Umbilical cord (tissue), 2 donors: ENCODE results near the gene ADORA1. TPM values are rescaled to one million over a fixed set of nuclear protein-coding genes. Genes with fewer than 3 reads are reported as not detected.
A peak's percentile ranks its signal among the peaks of the same experiment; 100 is the strongest.

Experiments
- DNase-seq: peaks from one replicate; pipeline ENCODE4 v3.0.0-alpha.2; 2015; ENCODE audit warnings: low spot score
- total RNA-seq: library from RNA; depleted of rRNA; stranded (reverse); fragments of >200 nt; gene quantifications from one replicate; pipeline ENCODE4 v1.2.3, GENCODE V29; 2014; ENCODE audit warnings: low replicate concordance; ENCODE audit not compliant: insufficient read depth

ADORA1 gene
- total RNA-seq, 1 donor from 2014 or later, result 5.8 TPM

GRCh38 chr1:203210988-203211387 lies 83.5 kb downstream of the ADORA1 start:
- DNase-seq, result no peak

GRCh38 chr1:203211812-203212211 lies 84.3 kb downstream of the ADORA1 start:
- no peak for DNase-seq

GRCh38 chr1:203213126-203213525 lies 85.6 kb downstream of the ADORA1 start:
- DNase-seq, result no peak

GRCh38 chr1:203214871-203215270 lies 87.3 kb downstream of the ADORA1 start:
- no peak for DNase-seq

- no peak for DNase-seq
Measured at GRCh38 chr1:203215573-203215972, 88.0 kb downstream of the ADORA1 start.

GRCh38 chr1:203216274-203217138 lies 89.0 kb downstream of the ADORA1 start:
- peak; percentile 78 for DNase-seq

Other genes starting within 250 kb of the ADORA1 start
- 5.3 TPM for gene RABIF, start 238.6 kb upstream of the ADORA1 start, total RNA-seq
- gene KLHL12, start 200.5 kb upstream of the ADORA1 start, total RNA-seq, result 21.7 TPM
- 90.8 TPM for gene ADIPOR1, start 169.4 kb upstream of the ADORA1 start, total RNA-seq
- 28.2 TPM for gene CYB5R1, start 160.5 kb upstream of the ADORA1 start, total RNA-seq
- gene TMEM183A, start 120.4 kb upstream of the ADORA1 start, total RNA-seq, result 41.7 TPM
- 23.1 TPM for gene PPFIA4, start 101.2 kb upstream of the ADORA1 start, total RNA-seq
- gene MYOG, start 41.7 kb upstream of the ADORA1 start, total RNA-seq, result 2.6 TPM
- gene MYBPH, start 48.1 kb downstream of the ADORA1 start, total RNA-seq, result not detected
- 5.8 TPM for gene CHI3L1, start 59.0 kb downstream of the ADORA1 start, total RNA-seq
- 1.4 TPM for gene CHIT1, start 101.9 kb downstream of the ADORA1 start, total RNA-seq
- gene BTG2, start 177.8 kb downstream of the ADORA1 start, total RNA-seq, result 63.3 TPM
- gene FMOD, start 223.4 kb downstream of the ADORA1 start, total RNA-seq, result 227 TPM